ENCODE results near the gene RAD52.
A peak's percentile ranks its signal among the peaks of the same experiment; 100 is the strongest.

DNA sequence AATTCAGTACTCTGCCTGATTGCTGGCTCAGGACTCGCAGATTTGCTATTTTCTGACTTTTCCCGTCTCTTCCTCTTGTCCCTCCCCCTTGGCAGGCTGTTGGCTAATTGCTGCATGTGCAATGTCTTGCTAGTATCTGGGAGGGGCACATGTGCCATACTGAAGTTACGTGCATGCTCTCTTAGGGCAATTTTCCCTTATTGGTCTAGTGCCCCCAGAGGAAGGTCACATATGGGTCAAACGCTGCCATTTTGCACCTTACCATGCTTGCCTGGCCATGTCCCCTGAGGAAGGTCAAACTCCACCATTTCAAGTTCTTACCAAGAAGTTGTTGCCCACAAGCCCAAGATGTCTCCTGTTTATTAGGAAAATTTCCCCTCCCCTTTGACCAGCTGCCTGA, 27.7 kb upstream of the RAD52 start:
- TF ChIP-seq, protein P1, sequence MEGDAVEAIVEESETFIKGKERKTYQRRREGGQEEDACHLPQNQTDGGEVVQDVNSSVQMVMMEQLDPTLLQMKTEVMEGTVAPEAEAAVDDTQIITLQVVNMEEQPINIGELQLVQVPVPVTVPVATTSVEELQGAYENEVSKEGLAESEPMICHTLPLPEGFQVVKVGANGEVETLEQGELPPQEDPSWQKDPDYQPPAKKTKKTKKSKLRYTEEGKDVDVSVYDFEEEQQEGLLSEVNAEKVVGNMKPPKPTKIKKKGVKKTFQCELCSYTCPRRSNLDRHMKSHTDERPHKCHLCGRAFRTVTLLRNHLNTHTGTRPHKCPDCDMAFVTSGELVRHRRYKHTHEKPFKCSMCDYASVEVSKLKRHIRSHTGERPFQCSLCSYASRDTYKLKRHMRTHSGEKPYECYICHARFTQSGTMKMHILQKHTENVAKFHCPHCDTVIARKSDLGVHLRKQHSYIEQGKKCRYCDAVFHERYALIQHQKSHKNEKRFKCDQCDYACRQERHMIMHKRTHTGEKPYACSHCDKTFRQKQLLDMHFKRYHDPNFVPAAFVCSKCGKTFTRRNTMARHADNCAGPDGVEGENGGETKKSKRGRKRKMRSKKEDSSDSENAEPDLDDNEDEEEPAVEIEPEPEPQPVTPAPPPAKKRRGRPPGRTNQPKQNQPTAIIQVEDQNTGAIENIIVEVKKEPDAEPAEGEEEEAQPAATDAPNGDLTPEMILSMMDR (conservative IDR thresholded peaks at IDR 0.05; ENCODE audit: low read depth, low read length), result 0 out of 2 replicates have a peak, but pooled peaks have one; percentile 9
- no peak for TF ChIP-seq EZH2 (IDR thresholded peaks at IDR 0.05; ENCODE audit: borderline replicate concordance, low read depth, low read length, poor library complexity, severe bottlenecking)

Measured in A673 (cell line).